GM23248 (cell line): ENCODE results near the gene TSPAN4. TPM values are rescaled to one million over a fixed set of nuclear protein-coding genes. Genes with fewer than 3 reads are reported as not detected.

Experiments used
- DNase-seq: peaks from one replicate; pipeline ENCODE4 v3.0.0-alpha.2; 2015
- H2AFZ ChIP-seq: fragments of 200-600 bp; sonication (generic); 2 replicates; pipeline ENCODE4 v1.6.1; 2016; ENCODE audit warnings: antibody characterized with exemption
- H3F3A ChIP-seq: fragments of 200-600 bp; sonication (generic); 2 replicates; pipeline ENCODE4 v1.6.1; 2016; ENCODE audit warnings: mild to moderate bottlenecking, antibody characterized with exemption, mixed run types; ENCODE audit not compliant: insufficient read depth
- H3K27ac ChIP-seq: fragments of 200-600 bp; sonication (generic); 2 replicates; pipeline ENCODE4 v1.5.1; 2016; ENCODE audit warnings: mild to moderate bottlenecking
- H3K27me3 ChIP-seq: fragments of 200-600 bp; sonication (generic); replicated peaks from 2 replicates; pipeline ENCODE4 v1.6.1; 2016; ENCODE audit warnings: mild to moderate bottlenecking; ENCODE audit not compliant: insufficient read depth
- H3K36me3 ChIP-seq: fragments of 200-600 bp; sonication (generic); 2 replicates; pipeline ENCODE4 v1.6.1; 2016; ENCODE audit warnings: low read depth, mild to moderate bottlenecking
- H3K4me1 ChIP-seq: fragments of 200-600 bp; sonication (generic); 2 replicates; pipeline ENCODE4 v1.6.1; 2016; ENCODE audit warnings: mild to moderate bottlenecking; ENCODE audit not compliant: insufficient read depth
- H3K4me2 ChIP-seq: fragments of 200-600 bp; sonication (generic); one replicate; pipeline ENCODE4 v1.6.1; 2016; ENCODE audit warnings: mild to moderate bottlenecking; ENCODE audit not compliant: unreplicated experiment
- H3K4me3 ChIP-seq: fragments of 200-600 bp; sonication (generic); 2 replicates; pipeline ENCODE4 v1.5.1; 2016; ENCODE audit warnings: mild to moderate bottlenecking
- H3K79me2 ChIP-seq: fragments of 200-600 bp; sonication (generic); 2 replicates; pipeline ENCODE4 v1.6.1; 2016; ENCODE audit warnings: mild to moderate bottlenecking; ENCODE audit not compliant: insufficient read depth
- H3K9ac ChIP-seq: fragments of 200-600 bp; sonication (generic); 2 replicates; pipeline ENCODE4 v1.6.1; 2016; ENCODE audit warnings: mild to moderate bottlenecking
- H3K9me2 ChIP-seq: fragments of 200-600 bp; sonication (generic); 2 replicates; pipeline ENCODE4 v1.6.1; 2016; ENCODE audit warnings: mixed run types, mild to moderate bottlenecking, moderate library complexity; ENCODE audit not compliant: insufficient read depth
- H3K9me3 ChIP-seq: fragments of 200-600 bp; sonication (generic); one replicate; pipeline ENCODE4 v1.6.1; 2017; ENCODE audit warnings: low read depth
- H4K20me1 ChIP-seq: fragments of 200-600 bp; sonication (generic); 2 replicates; pipeline ENCODE4 v1.6.0; 2016; ENCODE audit not compliant: insufficient read depth
- EZH2 ChIP-seq: fragments of 200-600 bp; sonication (generic); IDR thresholded peaks from 2 replicates; pipeline ENCODE4 v1.6.1; 2018; ENCODE audit warnings: antibody characterized with exemption, mild to moderate bottlenecking; ENCODE audit not compliant: insufficient read depth, poor library complexity, severe bottlenecking
- EZH2phosphoT487 ChIP-seq: fragments of 200-600 bp; sonication (generic); IDR thresholded peaks from 2 replicates; pipeline ENCODE4 v1.6.1; 2018; ENCODE audit warnings: antibody characterized with exemption, moderate library complexity, mild to moderate bottlenecking, low read depth; ENCODE audit not compliant: insufficient read depth
- WGBS, 2 experiments: methylation state at CpG; one replicate each; pipeline ENCODE4 v1.1.6; 2015 to 2017; ENCODE audit warnings: low lambda C conversion rate in 2 of 2, low coverage in 1 of 2; ENCODE audit errors: missing lambda C conversion rate in 2 of 2; 5-methylcytosine and 5-hydroxymethylcytosine counted together
- in situ Hi-C: fragments of 300-500 bp; cut with MboI; formaldehyde crosslinking; loops from 2 replicates; pipeline ENCODE4 v1.15.0; 2020
- polyA plus RNA-seq: library from polyadenylated mRNA; unstranded; fragments of >200 nt; fragmentation: Nextera tagmentation; extraction: Ambion mirVana; gene quantifications from 2 replicates; pipeline ENCODE4 v1.2.1, GENCODE V29; 2016
- total RNA-seq: library from RNA; depleted of rRNA; stranded (reverse); fragments of >200 nt; shearing (Covaris generic); gene quantifications from 2 replicates; pipeline ENCODE4 v1.2.3, GENCODE V29; 2014

Gene TSPAN4
- total and polyA plus RNA-seq, 2 experiments from 2014 or later, result 343 to 393 TPM

DNA sequence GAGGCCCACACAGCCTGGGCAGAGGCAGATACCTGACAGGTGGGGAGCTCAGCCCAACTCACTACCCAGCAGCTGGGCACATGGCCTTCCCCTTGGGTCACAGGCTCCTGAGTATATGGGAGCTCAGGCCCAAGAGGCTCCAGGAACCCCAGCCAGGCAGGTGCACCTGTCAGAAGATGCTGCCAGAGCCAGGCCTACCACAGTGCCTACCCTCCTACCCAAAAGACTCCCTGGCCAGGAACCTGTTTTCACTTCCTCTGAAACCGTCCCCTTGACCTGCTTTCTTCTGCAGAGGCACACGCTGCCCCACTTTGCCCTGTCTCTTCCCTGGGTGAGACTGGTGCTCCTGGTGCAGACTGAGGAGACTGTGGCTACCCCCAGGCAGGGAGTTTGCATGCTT is 65.0 kb downstream of the TSPAN4 start:
- Histone ChIP-seq H3K4me1 (0 out of 2 replicates have a peak, but pooled peaks cover 3% of the 10 kb centered on the region), H3K27ac (no peak overlapping the region), H4K20me1 (no peaks in the 10 kb centered on the region), H3K9me2 (no peaks in the 10 kb centered on the region), H3K79me2 (peaks cover 43% of the 10 kb centered on the region), H3F3A (0 out of 2 replicates have a peak, but pooled peaks cover 6% of the 10 kb centered on the region), H3K9ac (no peak overlapping the region), H3K9me3 (no peaks in the 10 kb centered on the region), H3K4me3 (no peak overlapping the region), H3K27me3 (no peaks in the 10 kb centered on the region), H3K36me3 (no peaks in the 10 kb centered on the region), H2AFZ (no peak overlapping the region), H3K4me2 (no peak overlapping the region)
- in situ Hi-C loops, result loop anchor here (10.0 kb wide), 1 partner anchor 147 kb away; no protein-coding TSS in a partner anchor
- no peak for TF ChIP-seq EZH2phosphoT487
- no peak for TF ChIP-seq EZH2
- no peak for DNase-seq
- 100% methylated on average over 2 of the region's 2 CpGs for WGBS, 2 experiments

DNA sequence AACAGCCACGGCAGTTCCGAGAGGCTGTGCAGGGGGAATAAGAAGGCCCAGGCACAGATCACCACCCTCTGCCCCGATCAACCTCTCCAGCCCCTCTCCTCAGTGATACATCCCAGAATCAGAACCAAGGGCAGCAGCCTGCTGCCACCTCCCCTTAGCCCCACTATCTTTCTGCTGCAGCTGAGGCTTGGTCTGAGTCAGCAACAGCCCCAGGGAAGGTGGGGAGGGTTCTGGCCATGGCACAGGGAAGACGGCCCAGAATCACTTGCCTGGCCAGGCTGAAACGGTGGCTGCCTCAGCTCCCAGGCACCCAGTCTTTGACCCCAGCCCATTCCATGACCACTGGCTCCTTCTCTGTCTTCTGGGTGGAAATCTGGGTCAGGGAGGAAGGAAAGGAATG is 65.6 kb downstream of the TSPAN4 start:
- peak; percentile 34 for DNase-seq
- H3F3A ChIP-seq, result 0 out of 2 replicates have a peak, but pooled peaks cover 6% of the 10 kb centered on the region
- peaks cover 43% of the 10 kb centered on the region for H3K79me2 ChIP-seq
- no peak overlapping the region for H2AFZ ChIP-seq
- 74 to 78% methylated on average over 5 of the region's 5 CpGs for WGBS, 2 experiments
- H3K9me3 ChIP-seq, result no peaks in the 10 kb centered on the region
- no peaks in the 10 kb centered on the region for H4K20me1 ChIP-seq
- H3K4me2 ChIP-seq, result no peak overlapping the region
- no peak overlapping the region for H3K27ac ChIP-seq
- no peak overlapping the region for H3K4me3 ChIP-seq
- in situ Hi-C loops, result loop anchor here (10.0 kb wide), 1 partner anchor 147 kb away; no protein-coding TSS in a partner anchor
- no peak overlapping the region for H3K9ac ChIP-seq
- TF ChIP-seq EZH2phosphoT487 (no peak), EZH2 (no peak)
- no peaks in the 10 kb centered on the region for H3K36me3 ChIP-seq
- H3K9me2 ChIP-seq, result no peaks in the 10 kb centered on the region
- no peaks in the 10 kb centered on the region for H3K27me3 ChIP-seq
- H3K4me1 ChIP-seq, result 0 out of 2 replicates have a peak, but pooled peaks cover 3% of the 10 kb centered on the region

DNA sequence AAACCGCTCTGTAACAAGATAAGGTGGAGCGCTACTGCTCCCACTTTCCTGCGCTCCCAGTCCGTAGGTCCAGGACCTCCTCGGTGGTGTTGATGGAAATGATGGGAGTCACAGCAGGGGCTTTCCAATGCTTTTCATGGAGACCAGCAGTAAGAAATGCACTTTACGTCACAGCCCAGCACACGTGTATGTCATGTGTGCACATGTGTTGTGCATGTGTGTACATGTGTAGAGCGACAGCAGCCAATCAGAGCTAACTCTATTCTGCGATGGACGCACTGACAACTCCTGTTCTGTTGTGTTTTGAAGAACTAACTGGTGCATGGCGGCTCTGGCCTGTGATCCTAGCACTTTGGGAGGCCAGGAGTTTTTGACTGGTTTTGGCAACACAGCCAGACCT is 66.8 kb downstream of the TSPAN4 start:
- Histone ChIP-seq H3K79me2 (peaks cover 43% of the 10 kb centered on the region), H3K9me3 (no peaks in the 10 kb centered on the region), H3K4me1 (0 out of 2 replicates have a peak, but pooled peaks cover 3% of the 10 kb centered on the region), H3F3A (0 out of 2 replicates have a peak, but pooled peaks cover 6% of the 10 kb centered on the region), H3K9me2 (no peaks in the 10 kb centered on the region), H4K20me1 (no peaks in the 10 kb centered on the region), H2AFZ (no peak overlapping the region), H3K27me3 (no peaks in the 10 kb centered on the region), H3K9ac (peak overlapping the region; percentile 94; the same call in 1 of the 2 replicates), H3K36me3 (no peaks in the 10 kb centered on the region), H3K4me2 (peak overlapping the region; percentile 83), H3K4me3 (peak overlapping the region; percentile 96), H3K27ac (no peak overlapping the region)
- in situ Hi-C loops, result loop anchor here (10.0 kb wide), 1 partner anchor 145 kb away; no protein-coding TSS in a partner anchor
- TF ChIP-seq EZH2phosphoT487 (no peak), EZH2 (no peak)
- no peak for DNase-seq
- 45 to 59% methylated on average over 11 of the region's 11 CpGs for WGBS, 2 experiments

DNA sequence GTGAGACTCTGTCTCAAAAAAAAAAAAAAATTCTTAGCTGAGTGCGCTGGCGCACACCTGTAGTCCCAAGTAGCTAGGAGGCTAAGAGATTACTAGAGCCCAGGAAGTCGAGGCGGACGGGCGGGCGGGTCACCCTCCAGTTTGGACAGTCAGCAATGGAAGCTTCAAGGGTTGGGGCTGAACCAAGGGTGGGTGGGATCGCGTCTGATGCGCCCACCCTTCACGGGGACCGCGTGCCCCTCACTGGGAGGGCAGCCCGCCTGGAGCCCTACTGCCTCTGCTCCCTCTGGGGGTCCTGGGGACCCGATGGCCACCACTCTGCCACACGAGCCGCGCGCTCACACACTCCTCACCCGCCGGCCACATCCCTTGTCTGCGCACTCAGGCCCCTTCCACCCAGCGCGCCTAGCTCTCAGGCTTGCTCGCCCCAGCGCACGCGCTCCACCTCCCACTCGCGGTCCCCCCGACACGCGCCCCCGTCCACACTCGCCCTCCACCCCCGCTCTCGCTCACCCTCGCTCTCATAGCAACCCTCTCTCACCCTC is 67.5 kb downstream of the TSPAN4 start:
- H3F3A ChIP-seq, result 0 out of 2 replicates have a peak, but pooled peaks cover 6% of the 10 kb centered on the region
- H3K79me2 ChIP-seq, result peaks cover 41% of the 10 kb centered on the region
- WGBS, 2 experiments, result 6% methylated on average over 19 to 38 of the region's 38 CpGs
- peak overlapping the region; percentile 94 for H3K9ac ChIP-seq
- H2AFZ ChIP-seq, result peak overlapping the region; percentile 93
- H3K27ac ChIP-seq, result peak overlapping the region; percentile 30; the same call in 1 of the 2 replicates
- peak overlapping the region; percentile 96 for H3K4me3 ChIP-seq
- TF ChIP-seq EZH2 (no peak), EZH2phosphoT487 (no peak)
- H3K4me1 ChIP-seq, result 0 out of 2 replicates have a peak, but pooled peaks cover 3% of the 10 kb centered on the region
- no peaks in the 10 kb centered on the region for H3K9me3 ChIP-seq
- no peaks in the 10 kb centered on the region for H3K9me2 ChIP-seq
- no peaks in the 10 kb centered on the region for H4K20me1 ChIP-seq
- peak overlapping the region; percentile 83 for H3K4me2 ChIP-seq
- in situ Hi-C loops, result no loop called here
- no peaks in the 10 kb centered on the region for H3K27me3 ChIP-seq
- H3K36me3 ChIP-seq, result no peaks in the 10 kb centered on the region
- no peak for DNase-seq
